CD8-positive, alpha-beta memory T cell (primary cell): ENCODE data around the gene CNIH4. TPM values are rescaled to one million over a fixed set of nuclear protein-coding genes. Genes with fewer than 3 reads are reported as not detected.
"Not testable (repeated sequence)": the region's sequence is repeated elsewhere in the genome, so short reads cannot be mapped to it uniquely, and the experiment has no call there.

Experiments
- CTCF ChIA-PET: fragments of 350-600 bp; sonication (Branson Sonifier 250); formaldehyde crosslinking; loops from one replicate; lab custom pipeline; 2021; ENCODE audit warnings: antibody characterized with exemption; lab: Charles Lee
- POLR2A ChIA-PET: fragments of 350-600 bp; sonication (Branson Sonifier 250); formaldehyde crosslinking; loops from one replicate; lab custom pipeline; 2021; ENCODE audit warnings: antibody characterized with exemption; lab: Charles Lee
- DNase-seq, 5 donors: peaks; one replicate each; pipeline versions ENCODE4 v3.0.0 to v3.0.0-alpha.2; 2020 to 2022; ENCODE audit warnings: mixed read lengths in 1 of 5
- H3K27ac ChIP-seq: one replicate; pipeline ENCODE4 v1.7.0; 2013; ENCODE audit warnings: low read depth, mild to moderate bottlenecking, low read length, moderate library complexity
- H3K27me3 ChIP-seq: 2 replicates; pipeline ENCODE4 v1.7.0; 2013; ENCODE audit warnings: low read length, mild to moderate bottlenecking; ENCODE audit not compliant: insufficient read depth, poor library complexity, severe bottlenecking
- H3K36me3 ChIP-seq: 2 replicates; pipeline ENCODE4 v1.7.0; 2013; ENCODE audit warnings: mild to moderate bottlenecking, low read length, moderate library complexity; ENCODE audit not compliant: insufficient read depth
- H3K4me1 ChIP-seq: 2 replicates; pipeline ENCODE4 v1.7.0; 2013; ENCODE audit warnings: mild to moderate bottlenecking, low read length, moderate library complexity; ENCODE audit not compliant: insufficient read depth
- H3K4me3 ChIP-seq: 2 replicates; pipeline ENCODE4 v1.7.0; 2013; ENCODE audit warnings: mild to moderate bottlenecking, low read length
- H3K9me3 ChIP-seq: 2 replicates; pipeline ENCODE4 v1.7.0; 2013; ENCODE audit warnings: mild to moderate bottlenecking, low read length
- H3K27ac Mint-ChIP-seq, 8 donors: one replicate each; pipeline ENCODE4 v1.8.0; 2020 to 2021; ENCODE audit warnings: mixed read lengths in 8 of 8, mild to moderate bottlenecking in 6 of 8, inconsistent platforms in 3 of 8, moderate library complexity in 3 of 8
- H3K27me3 Mint-ChIP-seq, 2 donors: one replicate each; pipeline ENCODE4 v1.8.0; 2020 to 2021; ENCODE audit warnings: mixed read lengths in 2 of 2, mild to moderate bottlenecking in 1 of 2, moderate library complexity in 1 of 2
- H3K36me3 Mint-ChIP-seq, 3 donors: one replicate each; pipeline ENCODE4 v1.8.0; 2020 to 2021; ENCODE audit warnings: mixed read lengths in 3 of 3, inconsistent platforms in 1 of 3, mild to moderate bottlenecking in 1 of 3
- H3K4me1 Mint-ChIP-seq, 3 donors: one replicate each; pipeline ENCODE4 v1.8.0; 2020 to 2021; ENCODE audit warnings: mixed read lengths in 3 of 3, inconsistent platforms in 1 of 3, mild to moderate bottlenecking in 1 of 3
- H3K4me3 Mint-ChIP-seq, 7 donors: one replicate each; pipeline ENCODE4 v1.8.0; 2020 to 2021; ENCODE audit warnings: mixed read lengths in 7 of 7, mild to moderate bottlenecking in 6 of 7, moderate library complexity in 4 of 7, inconsistent platforms in 2 of 7
- H3K9me3 Mint-ChIP-seq, 5 donors: one replicate each; pipeline ENCODE4 v1.8.0; 2020 to 2022; ENCODE audit warnings: mixed read lengths in 5 of 5, mild to moderate bottlenecking in 3 of 5, moderate library complexity in 2 of 5, inconsistent platforms in 1 of 5
- polyA plus RNA-seq: library from polyadenylated mRNA; unstranded; fragments of 300-500 nt; fragmentation: Illumina TruSeq; gene quantifications from one replicate; pipeline ENCODE4 v1.2.3, GENCODE V29; 2021
- total RNA-seq, 2 experiments: library from RNA; stranded (reverse); gene quantifications; one replicate each; pipeline ENCODE4 v1.2.3, GENCODE V29; 2021

Gene CNIH4
- total and polyA plus RNA-seq, 3 experiments from 2014 or later = 45.7 to 53.9 (median 49.3) TPM

DNA sequence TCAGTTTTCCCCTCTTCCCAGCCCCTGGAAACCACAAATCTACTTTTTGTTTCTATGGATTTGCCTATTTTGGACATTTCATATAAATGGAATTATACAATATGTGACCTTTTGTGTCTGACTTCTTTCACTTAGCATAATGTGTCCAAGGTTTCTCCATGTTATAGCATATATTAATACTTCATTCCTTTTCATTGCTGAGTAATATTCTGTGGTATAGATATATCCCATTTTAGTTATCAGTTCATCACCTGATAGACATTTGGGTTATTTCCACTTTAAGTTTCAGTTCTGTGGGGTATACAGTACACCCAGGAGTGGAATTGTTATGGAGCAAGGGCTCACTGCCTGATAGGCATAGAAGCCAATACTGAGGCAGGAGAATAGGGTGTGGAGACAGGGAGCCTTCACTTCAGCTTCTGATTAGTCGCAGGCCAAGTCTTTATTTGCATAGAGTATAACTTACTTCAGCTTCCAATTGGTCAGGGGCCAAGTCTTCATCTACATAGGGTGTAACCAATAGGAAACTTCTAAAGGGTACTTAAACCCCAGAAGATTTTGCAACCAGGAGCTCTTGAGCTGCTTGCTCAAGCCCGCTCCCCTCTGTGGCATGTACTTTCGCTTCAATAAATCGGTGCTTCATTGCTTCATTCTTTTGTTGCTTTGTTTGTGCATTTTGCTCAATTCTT lies 18.4 kb upstream of the CNIH4 start:
- CTCF ChIA-PET = no interaction called here
- no peak for DNase-seq
- H3K4me3 ChIP-seq = no peak overlapping the region
- Mint-ChIP-seq H3K9me3 (peaks cover 0 to 10% (median 6%) of the 10 kb centered on the region in 5 donors), H3K27ac (no peak overlapping the region), H3K4me3 (no peak overlapping the region), H3K27me3 (no peaks in the 10 kb centered on the region), H3K4me1 (peaks cover 8 to 16% (median 14%) of the 10 kb centered on the region in 3 donors), H3K36me3 (peaks cover 0 to 8% (median 0%) of the 10 kb centered on the region in 3 donors)
- H3K27me3 ChIP-seq = no peaks in the 10 kb centered on the region
- H3K9me3 ChIP-seq = no peaks in the 10 kb centered on the region
- no peak overlapping the region for H3K27ac ChIP-seq
- POLR2A ChIA-PET = no interaction called here
- no peaks in the 10 kb centered on the region for H3K36me3 ChIP-seq
- peaks cover under 1% of the 10 kb centered on the region for H3K4me1 ChIP-seq

DNA sequence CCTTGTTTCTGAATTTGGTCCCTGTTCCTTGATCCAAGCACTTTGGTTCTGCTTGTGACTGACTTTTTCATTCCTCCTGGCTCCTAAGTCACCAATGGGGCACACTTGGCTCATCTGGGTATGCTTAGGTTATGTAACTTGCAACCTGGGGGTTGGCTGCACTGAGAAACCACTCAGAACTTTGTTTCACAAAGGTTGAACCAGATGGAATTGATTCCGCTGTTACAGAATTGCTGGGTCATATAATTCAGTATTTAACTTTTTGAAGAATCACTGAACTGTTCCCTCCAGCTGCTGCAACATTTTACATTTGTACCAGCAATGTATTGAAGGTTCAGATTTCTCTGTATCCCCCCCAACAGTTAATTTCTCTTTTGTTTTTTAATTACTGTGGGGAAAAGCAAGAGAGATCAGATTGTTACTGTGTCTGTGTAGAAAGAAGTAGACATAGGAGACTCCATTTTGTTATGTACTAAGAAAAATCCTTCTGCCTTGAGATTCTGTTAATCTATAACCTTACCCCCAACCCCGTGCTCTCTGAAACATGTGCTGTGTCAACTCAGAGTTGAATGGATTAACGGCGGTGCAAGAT lies 17.1 kb upstream of the CNIH4 start:
- ChIA-PET CTCF (no interaction called here), POLR2A (no interaction called here)
- Histone ChIP-seq H3K4me3 (no peak overlapping the region), H3K27ac (no peak overlapping the region), H3K4me1 (no peaks in the 10 kb centered on the region), H3K27me3 (no peaks in the 10 kb centered on the region), H3K9me3 (no peaks in the 10 kb centered on the region), H3K36me3 (no peaks in the 10 kb centered on the region)
- Mint-ChIP-seq H3K27me3 (no peaks in the 10 kb centered on the region), H3K4me1 (peaks cover 0 to 7% (median 5%) of the 10 kb centered on the region in 3 donors), H3K9me3 (peaks cover 0 to 23% (median 17%) of the 10 kb centered on the region in 5 donors), H3K27ac (no peak overlapping the region), H3K4me3 (peak overlapping the region in 1 of 7 donors; percentile 35), H3K36me3 (peaks cover 0 to 14% (median 0%) of the 10 kb centered on the region in 3 donors)
- no peak for DNase-seq

DNA sequence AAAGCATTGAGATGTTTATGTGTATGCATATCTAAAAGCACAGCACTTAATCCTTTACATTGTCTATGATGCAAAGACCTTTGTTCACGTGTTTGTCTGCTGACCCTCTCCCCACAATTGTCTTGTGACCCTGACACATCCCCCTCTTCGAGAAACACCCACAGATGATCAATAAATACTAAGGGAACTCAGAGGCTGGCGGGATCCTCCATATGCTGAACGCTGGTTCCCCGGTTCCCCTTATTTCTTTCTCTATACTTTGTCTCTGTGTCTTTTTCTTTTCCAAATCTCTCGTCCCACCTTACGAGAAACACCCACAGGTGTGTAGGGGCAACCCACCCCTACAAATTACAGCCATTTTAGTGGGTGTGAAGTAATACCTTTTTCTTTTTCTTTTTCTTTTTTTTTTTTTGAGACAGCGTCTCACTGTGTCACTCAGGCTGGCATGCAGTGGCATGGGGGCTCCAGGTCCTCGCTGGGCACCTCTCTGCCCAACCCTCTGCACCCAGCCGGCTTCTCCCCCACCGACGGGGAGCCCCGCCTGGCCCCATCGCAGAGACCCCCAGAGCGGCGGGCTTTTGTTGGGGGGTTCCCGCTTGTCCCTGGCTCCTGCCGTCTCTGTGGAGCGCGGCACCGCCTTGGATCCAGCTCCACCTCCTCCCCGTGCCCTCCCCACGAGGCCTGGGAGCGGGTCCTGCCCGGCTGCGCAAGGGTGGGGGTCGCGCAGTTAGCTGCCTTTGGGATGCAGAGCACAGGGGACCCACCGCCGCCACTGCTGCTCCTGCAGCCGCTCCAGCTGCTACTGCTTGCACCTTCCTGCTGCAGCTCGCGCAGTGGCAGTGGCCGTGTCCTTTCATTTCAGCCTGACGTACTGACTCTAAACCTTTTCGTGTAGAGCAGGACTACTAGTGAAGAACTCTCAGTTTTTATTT lies 16.0 kb upstream of the CNIH4 start:
- Mint-ChIP-seq H3K27ac (peak overlapping the region in 1 of 8 donors; percentile 24), H3K36me3 (peaks cover 0 to 14% (median 0%) of the 10 kb centered on the region in 3 donors), H3K9me3 (peaks cover 0 to 27% (median 21%) of the 10 kb centered on the region in 5 donors), H3K4me3 (peak overlapping the region; percentile 3 to 84 (median 76))
- H3K36me3 ChIP-seq, POLR2A ChIA-PET, H3K4me1 Mint-ChIP-seq, H3K27me3 Mint-ChIP-seq, H3K27me3 ChIP-seq, H3K9me3 ChIP-seq, CTCF ChIA-PET, H3K4me1 ChIP-seq, H3K27ac ChIP-seq: not testable (repeated sequence)
- DNase-seq = peak in 3 of 5 donors; percentile 18 to 53 (median 35)
- peak overlapping the region; percentile 34 for H3K4me3 ChIP-seq

DNA sequence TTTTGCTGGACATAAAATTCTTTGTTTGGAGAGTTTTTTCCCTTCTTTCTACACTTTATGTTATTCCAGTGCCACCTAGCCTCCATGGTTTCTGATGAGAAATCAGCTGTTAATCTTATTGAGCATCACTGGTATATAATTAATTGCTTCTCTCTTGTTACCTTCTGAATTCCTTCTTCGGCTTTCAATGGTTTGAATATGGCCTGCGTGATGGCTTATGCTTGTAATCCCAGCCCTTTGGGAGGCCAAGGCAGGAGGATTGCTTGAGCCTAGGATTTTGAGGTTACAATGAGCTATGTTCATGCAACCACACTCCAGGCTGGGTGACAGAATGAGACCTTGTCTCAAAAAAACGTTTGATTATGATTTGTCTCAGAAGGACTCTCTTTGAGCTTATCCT lies 13.0 kb upstream of the CNIH4 start:
- no peaks in the 10 kb centered on the region for H3K36me3 ChIP-seq
- peaks cover 0 to 29% (median 21%) of the 10 kb centered on the region in 5 donors for H3K9me3 Mint-ChIP-seq
- H3K27ac Mint-ChIP-seq = peak overlapping the region in 1 of 8 donors; percentile 52
- H3K4me3 Mint-ChIP-seq = no peak overlapping the region
- no peaks in the 10 kb centered on the region for H3K9me3 ChIP-seq
- no peak overlapping the region for H3K27ac ChIP-seq
- H3K4me3 ChIP-seq = no peak overlapping the region
- peaks cover 0 to 14% (median 0%) of the 10 kb centered on the region in 3 donors for H3K36me3 Mint-ChIP-seq
- H3K4me1 ChIP-seq = peaks cover 10% of the 10 kb centered on the region
- ChIA-PET POLR2A (no interaction called here), CTCF (interaction anchor here (1.1 to 2.1 kb wide), 4 partner anchors 8 to 113 kb away, joined by 3 to 6 read pairs (median 3); partner anchors contain the start of gene NVL)
- no peaks in the 10 kb centered on the region for H3K27me3 Mint-ChIP-seq
- no peaks in the 10 kb centered on the region for H3K27me3 ChIP-seq
- H3K4me1 Mint-ChIP-seq = peaks cover 7 to 26% (median 18%) of the 10 kb centered on the region in 3 donors
- DNase-seq = no peak

DNA sequence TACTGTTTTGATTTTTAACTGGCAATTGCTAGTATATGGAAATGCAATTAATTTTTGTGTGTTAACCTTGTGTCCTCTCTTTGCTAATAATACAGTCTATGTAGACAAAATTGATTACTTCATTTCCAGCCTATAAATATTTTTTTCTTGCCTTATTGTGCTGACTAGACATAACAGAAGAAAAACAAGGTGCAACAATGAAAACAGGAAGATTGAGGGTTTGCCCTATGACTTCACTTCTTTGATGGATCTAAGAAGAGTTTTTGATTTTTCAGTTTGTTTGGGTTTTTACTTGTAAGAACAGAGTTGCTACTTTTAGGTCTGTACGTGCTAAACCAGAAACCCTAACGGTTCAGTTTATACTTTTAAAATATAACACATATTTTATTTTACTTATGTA lies 8.5 kb upstream of the CNIH4 start:
- Mint-ChIP-seq H3K27me3 (no peaks in the 10 kb centered on the region), H3K4me3 (no peak overlapping the region), H3K27ac (peak overlapping the region in 2 of 8 donors; percentile 4 to 48), H3K9me3 (peaks cover 0 to 22% (median 17%) of the 10 kb centered on the region in 5 donors), H3K36me3 (peaks cover 0 to 8% (median 0%) of the 10 kb centered on the region in 3 donors), H3K4me1 (peaks cover 10 to 24% (median 14%) of the 10 kb centered on the region in 3 donors)
- DNase-seq = peak in 1 of 5 donors; percentile 29
- H3K4me3 ChIP-seq = no peak overlapping the region
- ChIA-PET CTCF (no interaction called here), POLR2A (no interaction called here)
- H3K36me3 ChIP-seq = no peaks in the 10 kb centered on the region
- peaks cover 13% of the 10 kb centered on the region for H3K4me1 ChIP-seq
- no peak overlapping the region for H3K27ac ChIP-seq
- no peaks in the 10 kb centered on the region for H3K27me3 ChIP-seq
- H3K9me3 ChIP-seq = no peaks in the 10 kb centered on the region

DNA sequence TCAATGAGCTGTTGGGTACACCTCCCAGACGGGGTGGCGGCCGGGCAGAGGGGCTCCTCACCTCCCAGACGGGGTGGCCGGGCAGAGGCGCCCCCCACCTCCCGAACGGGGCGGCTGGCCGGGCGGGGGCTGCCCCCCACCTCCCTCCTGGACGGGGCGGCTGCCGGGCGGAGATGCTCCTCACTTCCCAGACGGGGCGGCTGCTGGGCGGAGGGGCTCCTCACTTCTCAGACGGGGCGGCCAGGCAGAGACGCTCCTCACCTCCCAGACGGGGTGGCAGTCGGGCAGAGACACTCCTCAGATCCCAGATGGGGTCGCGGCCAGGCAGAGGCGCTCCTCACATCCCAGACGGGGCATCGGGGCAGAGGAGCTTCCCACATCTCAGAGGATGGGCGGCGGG lies 7.0 kb upstream of the CNIH4 start:
- H3K36me3 Mint-ChIP-seq, CTCF ChIA-PET, DNase-seq, H3K36me3 ChIP-seq, H3K9me3 ChIP-seq, H3K4me3 ChIP-seq, H3K27ac Mint-ChIP-seq, H3K27me3 ChIP-seq, H3K27ac ChIP-seq, POLR2A ChIA-PET, H3K4me3 Mint-ChIP-seq, H3K9me3 Mint-ChIP-seq, H3K27me3 Mint-ChIP-seq: not testable (repeated sequence)
- peaks cover 16 to 37% (median 20%) of the 10 kb centered on the region in 3 donors for H3K4me1 Mint-ChIP-seq
- peaks cover 13% of the 10 kb centered on the region for H3K4me1 ChIP-seq

DNA sequence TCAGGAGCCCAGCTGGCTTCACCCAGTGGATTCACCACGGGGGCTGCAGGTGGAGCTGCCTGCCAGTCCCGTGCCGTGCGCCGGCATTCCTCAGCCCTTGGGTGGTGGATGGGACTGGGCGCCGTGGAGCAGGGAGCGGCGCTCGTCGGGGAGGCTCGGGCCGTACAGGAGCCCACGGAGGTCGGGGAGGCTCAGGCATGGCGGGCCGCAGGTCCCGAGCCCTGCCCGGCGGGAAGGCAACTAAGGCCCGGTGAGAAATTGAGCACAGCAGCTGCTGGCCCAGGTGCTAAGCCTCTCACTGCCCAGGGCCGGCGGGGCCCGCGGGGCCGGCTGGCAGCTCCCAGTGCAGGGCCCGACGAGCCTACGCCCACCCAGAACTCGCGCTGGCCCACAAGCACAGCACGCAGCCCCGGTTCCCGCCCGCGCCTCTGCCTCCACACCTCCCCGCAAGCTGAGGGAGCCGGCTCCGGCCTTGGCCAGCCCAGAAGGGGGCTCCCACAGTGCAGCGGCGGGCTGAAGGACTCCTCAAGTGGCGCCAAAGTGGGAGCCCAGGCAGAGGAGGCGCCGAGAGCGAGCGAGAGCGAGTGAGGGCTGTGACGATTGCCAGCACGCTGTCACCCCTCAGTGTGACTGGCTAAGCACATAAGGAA lies 4.1 kb upstream of the CNIH4 start:
- DNase-seq, H3K27ac Mint-ChIP-seq, H3K36me3 Mint-ChIP-seq, H3K4me3 Mint-ChIP-seq, POLR2A ChIA-PET, H3K27me3 ChIP-seq, H3K9me3 ChIP-seq, H3K27me3 Mint-ChIP-seq, H3K27ac ChIP-seq, H3K9me3 Mint-ChIP-seq, H3K4me3 ChIP-seq, H3K36me3 ChIP-seq: not testable (repeated sequence)
- CTCF ChIA-PET = interaction anchor here (1.7 kb wide), 1 partner anchor 19 kb away, joined by 4 read pairs; no protein-coding TSS in a partner anchor
- peaks cover 18 to 38% (median 30%) of the 10 kb centered on the region in 3 donors for H3K4me1 Mint-ChIP-seq
- H3K4me1 ChIP-seq = peaks cover 13% of the 10 kb centered on the region
